ENCODE data around the gene LITAFD.

Gene LITAFD

DNA sequence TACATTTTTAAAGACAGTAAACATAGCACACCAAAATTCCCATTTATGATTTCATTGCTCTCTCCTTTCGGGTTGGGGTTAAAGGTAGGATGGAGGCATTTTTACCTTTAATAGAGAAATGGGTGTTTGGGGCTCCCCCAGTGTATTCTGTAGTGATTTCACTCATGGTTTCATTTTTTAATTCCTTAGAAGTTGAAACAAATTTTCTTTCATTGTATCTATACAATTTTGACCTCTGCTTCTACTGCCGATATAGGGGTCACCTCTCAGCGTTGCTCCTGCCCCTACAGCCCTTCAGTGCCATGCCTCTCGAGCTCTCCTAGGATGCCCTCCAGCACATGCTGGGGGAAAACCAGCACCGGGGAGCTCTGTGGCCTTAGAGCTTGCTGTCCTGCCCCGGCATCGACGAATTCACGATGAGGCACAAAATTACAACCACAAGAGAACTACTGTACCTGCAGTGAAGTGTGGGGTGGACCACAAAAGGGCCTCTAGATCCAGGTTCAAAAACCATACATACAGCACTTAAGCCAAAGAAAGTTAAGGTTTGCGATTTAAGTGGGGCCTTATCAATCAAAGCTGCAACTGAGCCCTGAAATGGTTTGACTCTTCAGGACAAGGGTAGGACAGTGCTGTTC, 39.3 kb downstream of the LITAFD start:
- DNase-seq = no peak

DNA sequence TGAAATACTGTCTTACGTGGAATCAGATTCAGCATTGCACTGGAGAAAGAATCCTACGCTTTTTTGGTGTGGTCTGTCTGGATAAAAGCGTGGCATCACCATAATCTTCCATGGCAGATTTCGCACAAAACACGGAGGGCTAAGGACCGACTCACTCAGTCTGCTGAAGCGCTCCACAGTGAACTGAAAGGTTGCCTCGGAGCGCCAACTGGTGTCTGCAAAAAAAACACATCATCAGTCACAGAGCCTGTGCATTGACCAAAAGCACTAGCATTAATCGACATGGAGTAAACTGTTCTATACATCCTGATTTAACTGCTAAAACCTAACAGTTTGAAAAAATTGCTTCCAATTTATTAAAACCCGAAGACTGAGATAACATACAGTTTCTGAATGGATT, 41.0 kb downstream of the LITAFD start:
- no peak for DNase-seq

DNA sequence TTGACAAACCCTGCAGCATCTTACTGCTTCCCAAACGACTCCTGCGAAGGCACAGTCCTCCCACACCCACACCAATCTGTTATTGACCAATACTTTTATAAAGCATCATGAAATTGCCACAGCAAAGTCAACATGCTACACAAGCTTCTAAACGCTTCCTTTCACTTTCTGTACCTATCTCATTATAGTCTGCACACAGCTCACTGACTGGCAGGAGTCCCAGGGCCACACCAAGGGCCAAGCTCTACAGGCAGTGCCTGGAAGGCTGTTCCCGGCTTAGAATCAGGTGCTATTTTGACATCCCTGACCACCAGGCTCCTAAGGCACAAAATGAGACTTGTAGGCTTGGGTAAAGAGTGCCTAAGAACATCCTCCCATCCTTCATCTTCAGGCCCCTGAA, 42.1 kb downstream of the LITAFD start:
- no peak for DNase-seq

DNA sequence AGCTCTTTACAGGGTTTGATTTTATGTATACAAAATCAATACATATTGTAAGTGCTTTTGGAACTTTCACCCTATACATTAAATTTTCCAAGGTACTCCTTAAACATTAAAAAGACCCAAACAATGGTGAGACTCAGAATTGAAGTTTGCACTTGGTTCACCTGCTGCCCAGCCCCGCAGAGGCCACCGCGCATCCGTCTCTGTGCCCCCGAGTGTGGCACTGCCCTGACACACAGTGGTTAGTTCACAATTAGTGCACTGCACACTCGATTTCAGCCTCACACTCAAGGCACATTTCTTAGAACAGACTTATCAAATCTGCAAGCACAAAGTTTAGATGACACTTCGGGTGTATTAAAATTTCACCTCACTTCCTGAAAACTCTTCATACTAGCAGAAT, 43.3 kb downstream of the LITAFD start:
- no peak for DNase-seq

DNA sequence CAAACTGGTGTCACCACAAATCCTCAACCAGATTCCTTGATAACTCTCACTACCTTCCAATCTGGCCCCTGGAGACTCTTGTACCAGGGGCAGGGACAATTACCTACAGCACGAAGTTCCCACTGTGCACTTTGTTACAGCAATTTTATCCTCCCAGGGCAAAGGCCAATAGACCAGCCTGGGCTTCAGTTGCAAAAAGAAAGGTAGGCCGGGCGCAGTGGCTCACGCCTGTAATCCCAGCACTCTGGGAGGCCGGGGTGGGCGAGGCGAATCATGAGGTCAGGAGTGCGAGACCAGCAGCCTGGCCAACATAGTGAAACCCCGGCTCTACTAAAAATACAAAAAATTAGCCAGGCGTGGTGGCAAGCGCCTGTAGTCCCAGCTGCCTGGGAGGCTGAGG, 44.7 kb downstream of the LITAFD start:
- no peak for DNase-seq

DNA sequence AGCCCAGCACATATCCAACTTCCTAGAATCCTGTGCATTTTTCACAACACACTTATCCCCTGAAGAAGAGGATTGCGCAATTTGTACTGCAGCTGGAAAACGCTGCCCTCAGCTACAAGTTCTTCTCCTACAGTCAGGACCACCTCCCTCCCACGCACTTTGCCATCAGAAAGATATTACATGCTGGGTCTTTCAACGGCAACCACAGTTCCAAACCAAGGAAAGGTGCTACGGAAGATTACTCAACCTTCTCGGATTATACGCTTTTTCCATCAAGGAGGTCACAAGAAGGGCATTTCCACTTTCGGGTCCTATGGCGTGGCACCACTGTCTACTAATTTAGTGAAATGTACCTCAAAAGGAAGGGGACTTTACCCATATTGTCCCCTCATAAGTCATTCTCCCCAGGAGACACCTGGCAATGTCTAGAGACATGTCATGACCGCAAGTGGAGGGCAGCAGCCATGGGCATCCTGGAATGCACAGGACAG, 46.4 kb downstream of the LITAFD start:
- DNase-seq = no peak

DNA sequence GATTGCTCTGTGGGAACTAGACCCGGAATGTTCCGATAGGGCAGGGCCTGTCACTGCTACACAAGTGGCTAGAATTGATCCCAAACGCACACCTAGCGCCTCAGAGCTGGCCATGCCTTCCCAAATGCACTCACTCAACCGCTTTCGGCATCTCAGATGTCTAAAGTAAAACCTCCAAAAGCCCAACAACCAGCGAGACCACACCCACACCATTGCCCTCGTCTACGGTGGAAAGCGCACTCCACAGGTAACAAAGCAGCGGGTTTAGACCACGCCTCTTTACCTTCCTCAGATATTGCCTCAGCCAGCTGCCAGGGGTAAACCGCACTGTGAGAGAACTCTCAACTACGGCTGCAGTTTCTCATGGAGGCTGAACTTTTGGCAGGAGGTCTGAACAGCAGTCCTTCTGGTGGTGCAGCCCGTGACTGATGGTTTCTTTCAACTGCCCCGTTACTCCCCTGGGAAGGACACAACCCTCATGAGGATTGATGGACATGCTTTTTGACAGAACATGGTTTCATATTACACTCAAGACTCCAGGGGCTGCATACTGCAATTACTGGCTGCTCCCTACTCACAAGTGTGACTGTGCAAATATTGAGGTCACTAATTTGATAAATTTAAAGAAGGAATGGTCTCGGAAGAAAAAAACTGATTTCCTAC, 47.1 kb downstream of the LITAFD start:
- no peak for DNase-seq

DNA sequence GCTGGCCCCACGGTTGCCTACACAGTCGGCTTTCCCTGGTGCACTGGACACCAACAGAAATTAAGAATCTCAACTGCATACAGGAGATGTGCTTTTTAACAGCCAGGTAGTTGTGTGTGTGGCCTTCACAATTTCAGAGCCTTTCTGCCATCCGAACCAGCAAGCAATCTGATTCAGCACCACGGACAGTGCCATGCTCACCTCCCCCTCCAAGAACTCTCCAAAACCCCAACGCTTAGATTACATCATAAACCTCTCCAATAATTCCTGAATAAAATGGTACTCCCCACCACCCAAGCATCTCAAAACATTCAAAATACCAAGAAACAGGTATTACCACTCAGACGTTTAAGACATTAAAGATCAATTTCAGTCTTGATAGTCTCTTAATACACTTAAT, 49.7 kb downstream of the LITAFD start:
- DNase-seq = peak; percentile 23

DNA sequence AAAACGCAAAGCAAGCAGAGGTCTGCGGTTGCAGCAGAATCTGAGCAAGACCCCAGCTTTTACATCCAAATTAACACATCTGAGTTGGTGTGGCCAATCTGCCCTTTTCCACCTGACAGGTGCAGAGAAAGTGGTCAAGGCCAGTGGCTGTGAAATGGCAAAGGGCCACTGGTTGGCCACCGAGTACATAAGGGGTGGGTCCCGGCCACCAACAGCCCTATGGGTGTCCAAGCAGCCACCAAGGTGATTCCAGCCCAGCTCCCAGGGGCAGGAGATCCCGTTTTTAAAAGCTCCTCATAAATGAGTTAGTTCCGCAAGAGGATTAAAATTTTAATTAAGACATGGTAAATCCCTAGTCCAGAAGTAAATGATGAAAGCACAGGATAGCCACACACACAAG, 52.5 kb downstream of the LITAFD start:
- DNase-seq = no peak
